Thyroid gland (tissue), 4 donors: ENCODE results near the gene CLEC14A.

Experiments used
- CTCF ChIP-seq, 6 experiments: fragments of 200-600 bp in 3 of 6; fragments of 450-650 bp in 3 of 6; sonication (generic) in 3 of 6; IDR thresholded peaks; one replicate each; pipeline ENCODE4 v1.5.1; 2016 to 2019; ENCODE audit warnings: antibody characterized with exemption in 6 of 6, mild to moderate bottlenecking in 2 of 6, inconsistent platforms in 1 of 6, moderate library complexity in 1 of 6
- POLR2A ChIP-seq, 2 donors: fragments of 450-650 bp; IDR thresholded peaks; one replicate each; pipeline ENCODE4 v1.6.1; 2017; ENCODE audit warnings: antibody characterized with exemption in 2 of 2, mild to moderate bottlenecking in 2 of 2, moderate library complexity in 1 of 2

- no peak for TF ChIP-seq CTCF (IDR thresholded peaks at IDR 0.05)
- TF ChIP-seq POLR2A (IDR thresholded peaks at IDR 0.05) = no peak
Observed at GRCh38 chr14:38285962-38286361, 30.1 kb upstream of the CLEC14A start.
